Heart right ventricle (tissue), 16 donors: ENCODE measurements around the gene TLCD1. TPM values are rescaled to one million over a fixed set of nuclear protein-coding genes. Genes with fewer than 3 reads are reported as not detected.

Experiments used
- ATAC-seq, 8 donors: fragments of 200-7000 bp; cut with Tn5 transposase; one replicate each; pipeline ENCODE4 v1.9.1; 2020; ENCODE audit warnings: mild to moderate bottlenecking in 8 of 8, moderate library complexity in 8 of 8, moderate number of reproducible peaks in 1 of 8
- DNase-seq, 2 donors: peaks; one replicate each; pipeline ENCODE4 v3.0.0-alpha.2; 2020
- H3K27ac ChIP-seq, 10 donors: fragments of 200-600 bp; sonication (generic) in 2 of 10; one replicate each; pipeline versions ENCODE4 v1.5.0 to v1.8.0; 2020 to 2022; ENCODE audit warnings: mild to moderate bottlenecking in 3 of 10
- H3K27me3 ChIP-seq, 7 donors: fragments of 200-600 bp; one replicate each; pipeline ENCODE4 v1.8.0; 2021 to 2022; ENCODE audit warnings: mild to moderate bottlenecking in 2 of 7
- H3K36me3 ChIP-seq, 9 donors: fragments of 200-600 bp; sonication (generic) in 1 of 9; one replicate each; pipeline versions ENCODE4 v1.5.0 to v1.8.0; 2020 to 2022; ENCODE audit warnings: mild to moderate bottlenecking in 2 of 9
- H3K4me1 ChIP-seq, 9 donors: fragments of 200-600 bp; sonication (generic) in 1 of 9; one replicate each; pipeline versions ENCODE4 v1.5.0 to v1.8.0; 2020 to 2022; ENCODE audit warnings: mild to moderate bottlenecking in 4 of 9
- H3K4me3 ChIP-seq, 10 donors: fragments of 200-600 bp; sonication (generic) in 2 of 10; one replicate each; pipeline versions ENCODE4 v1.5.0 to v1.8.0; 2020 to 2022; ENCODE audit warnings: mild to moderate bottlenecking in 7 of 10, moderate library complexity in 2 of 10
- H3K9me3 ChIP-seq, 11 donors: fragments of 200-600 bp in 10 of 11; sonication (generic) in 2 of 11; one replicate each; pipeline versions ENCODE4 v1.5.0 to v1.8.0; 2013 to 2022; ENCODE audit warnings: mild to moderate bottlenecking in 2 of 11, control low read depth in 1 of 11, moderate library complexity in 1 of 11
- WGBS, 2 donors: extraction: QIAGEN DNeasy Blood & Tissue Kit; methylation state at CpG; one replicate each; pipeline ENCODE4 v1.1.7; 2013; ENCODE audit warnings: inconsistent platforms in 1 of 2; 5-methylcytosine and 5-hydroxymethylcytosine counted together
- intact Hi-C, 10 donors: fragments of 100-400 bp; cut with DNase I; formaldehyde crosslinking; loops; one replicate each; pipeline versions ENCODE4 v1.11.1 to v1.14.2; 2022
- polyA plus RNA-seq, 2 donors: library from polyadenylated mRNA; stranded (reverse); fragments of 200-250 nt; gene quantifications; one replicate each; pipeline ENCODE4 v1.2.3, GENCODE V29; 2013
- total RNA-seq, 10 donors: library from RNA; stranded (reverse); fragmentation: NEBNext Ultra II Directional in 3 of 10; extraction: Animal tissue kit (Norgen Biotek cat#: 25700) in 3 of 10; gene quantifications; one replicate each; pipeline versions ENCODE4 v1.2.1 to v1.2.4, GENCODE V29; 2021 to 2023
- TF ChIP-seq, protein P1 (sequence below), 9 donors: fragments of 200-600 bp; sonication (generic) in 2 of 9; IDR thresholded peaks; one replicate each; pipeline versions ENCODE4 v1.5.0 to v1.8.0; 2021 to 2022; ENCODE audit warnings: antibody characterized with exemption in 9 of 9, mild to moderate bottlenecking in 5 of 9, moderate library complexity in 1 of 9
- donor health status: Arrhythmogenic right ventricular cardiomyopathy.
- donor health status: ischemic (EF 13 %, LVEDD 7.1; RV severe dilation, severe dysfunction).
- donor health status: healthy with polysubstance abuse.
- donor health status: DM: no; HTN: yes; CAD: no.
- donor health status: DM: no; HTN: no; CAD: no.
- donor health status: ischemic (EF 25% LVEDD 6.9; RV normal size, moderate dysfunction).
- donor health status: ischemic (EF 25% LVEDD 5.7; RV mildly dilated, moderate dysfunction).
- donor health status: healthy.
- donor health status: DM: yes; HTN: yes; CAD: no.
- donor health status: Ischemic cardiomyopathy.
- donor health status: ischemic (EF 35%, LVEDD 5.7; RV mildly dilated, moderate dysfunction).
- donor health status: nonischemic (EF 11% LVEDD 7.7; RV severe dilation, severe dysfunction).
- donor health status: DM: yes; HTN: yes; CAD: no.
- donor health status: PGD.
- donor health status: ischemic (EF 29% LVEDD 5.4; RV normal size, mild dysfunction).
- donor health status: nonischemic (EF 23%, LVEDD 6.1; RV moderate dilation, normal function).

TLCD1 gene
- total and polyA plus RNA-seq, 12 donors: 0.36 to 9.3 (median 1.1) TPM

GRCh38 chr17:28675980-28676379, 50.1 kb downstream of the TLCD1 start:
- H3K4me3 ChIP-seq: no peak overlapping the region
- H3K27ac ChIP-seq: no peak overlapping the region
- no peaks in the 10 kb centered on the region for H3K9me3 ChIP-seq
- TF ChIP-seq, protein P1, sequence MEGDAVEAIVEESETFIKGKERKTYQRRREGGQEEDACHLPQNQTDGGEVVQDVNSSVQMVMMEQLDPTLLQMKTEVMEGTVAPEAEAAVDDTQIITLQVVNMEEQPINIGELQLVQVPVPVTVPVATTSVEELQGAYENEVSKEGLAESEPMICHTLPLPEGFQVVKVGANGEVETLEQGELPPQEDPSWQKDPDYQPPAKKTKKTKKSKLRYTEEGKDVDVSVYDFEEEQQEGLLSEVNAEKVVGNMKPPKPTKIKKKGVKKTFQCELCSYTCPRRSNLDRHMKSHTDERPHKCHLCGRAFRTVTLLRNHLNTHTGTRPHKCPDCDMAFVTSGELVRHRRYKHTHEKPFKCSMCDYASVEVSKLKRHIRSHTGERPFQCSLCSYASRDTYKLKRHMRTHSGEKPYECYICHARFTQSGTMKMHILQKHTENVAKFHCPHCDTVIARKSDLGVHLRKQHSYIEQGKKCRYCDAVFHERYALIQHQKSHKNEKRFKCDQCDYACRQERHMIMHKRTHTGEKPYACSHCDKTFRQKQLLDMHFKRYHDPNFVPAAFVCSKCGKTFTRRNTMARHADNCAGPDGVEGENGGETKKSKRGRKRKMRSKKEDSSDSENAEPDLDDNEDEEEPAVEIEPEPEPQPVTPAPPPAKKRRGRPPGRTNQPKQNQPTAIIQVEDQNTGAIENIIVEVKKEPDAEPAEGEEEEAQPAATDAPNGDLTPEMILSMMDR (IDR thresholded peaks at IDR 0.05): peak in 1 of 9 donors; percentile 8
- intact Hi-C loops: no loop called here
- 92 to 93% methylated on average over 7 of the region's 7 CpGs for WGBS, 2 donors
- ATAC-seq (no peak), DNase-seq (no peak)
- H3K27me3 ChIP-seq: no peaks in the 10 kb centered on the region
- peaks cover 20 to 100% (median 94%) of the 10 kb centered on the region in 9 donors for H3K36me3 ChIP-seq
- H3K4me1 ChIP-seq: no peaks in the 10 kb centered on the region

- Histone ChIP-seq H3K4me1 (no peaks in the 10 kb centered on the region), H3K36me3 (peaks cover 20 to 100% (median 92%) of the 10 kb centered on the region in 9 donors), H3K9me3 (no peaks in the 10 kb centered on the region), H3K27ac (no peak overlapping the region), H3K4me3 (no peak overlapping the region), H3K27me3 (no peaks in the 10 kb centered on the region)
- WGBS, 2 donors: 80 to 85% methylated on average over 3 of the region's 3 CpGs
- intact Hi-C loops: no loop called here
- no peak for DNase-seq
- no peak for ATAC-seq
- TF ChIP-seq, protein P1 (IDR thresholded peaks at IDR 0.05): no peak
These were observed 50.5 kb downstream of the TLCD1 start for GRCh38 chr17:28675490-28675889.

Other genes starting within 250 kb of the TLCD1 start
- gene FOXN1, start 219.9 kb downstream of the TLCD1 start, total RNA-seq: not detected
- gene FOXN1, start 219.9 kb downstream of the TLCD1 start, polyA plus RNA-seq: not detected
- 10 to 100 TPM; 10.6 to 23.4 (median 21.0) TPM for gene UNC119, start 173.6 kb downstream of the TLCD1 start, total RNA-seq
- gene UNC119, start 173.6 kb downstream of the TLCD1 start, polyA plus RNA-seq: 10 to 100 TPM; 18.0 to 23.8 TPM
- 10 to 100 TPM; 44.6 to 69.3 (median 49.6) TPM for gene PIGS, start 154.7 kb downstream of the TLCD1 start, total RNA-seq
- 10 to 100 TPM in 1 of 2 donors, 1 to 10 TPM in 1; 9.0 to 44.9 TPM for gene PIGS, start 154.7 kb downstream of the TLCD1 start, polyA plus RNA-seq
- gene ALDOC, start 149.3 kb downstream of the TLCD1 start, total RNA-seq: 100 to 1,000 TPM; 196 to 416 (median 291) TPM
- gene ALDOC, start 149.3 kb downstream of the TLCD1 start, polyA plus RNA-seq: 100 to 1,000 TPM; 122 to 156 TPM
- gene SPAG5, start 127.2 kb downstream of the TLCD1 start, total RNA-seq: 1 to 10 TPM in 7 of 10 donors, under 1 TPM in 3; 0.55 to 6.5 (median 1.2) TPM
- gene SPAG5, start 127.2 kb downstream of the TLCD1 start, polyA plus RNA-seq: 1 to 10 TPM in 1 of 2 donors, under 1 TPM in 1; 0.86 to 1.6 TPM
- 1 to 10 TPM; 2.1 to 6.4 (median 4.1) TPM for gene RSKR, start 112.0 kb downstream of the TLCD1 start, total RNA-seq
- gene RSKR, start 112.0 kb downstream of the TLCD1 start, polyA plus RNA-seq: 1 to 10 TPM; 3.0 to 8.7 TPM
- gene BLTP2, start 81.1 kb downstream of the TLCD1 start, total RNA-seq: 100 to 1,000 TPM in 1 of 10 donors, 10 to 100 TPM in 9; 61.6 to 110 (median 69.0) TPM
- 10 to 100 TPM; 15.6 to 20.4 TPM for gene BLTP2, start 81.1 kb downstream of the TLCD1 start, polyA plus RNA-seq
- 10 to 100 TPM; 26.6 to 38.8 (median 29.9) TPM for gene SDF2, start 64.3 kb downstream of the TLCD1 start, total RNA-seq
- 10 to 100 TPM; 16.8 to 54.7 TPM for gene SDF2, start 64.3 kb downstream of the TLCD1 start, polyA plus RNA-seq
- 10 to 100 TPM; 44.1 to 54.1 (median 50.5) TPM for gene SUPT6H, start 64.0 kb downstream of the TLCD1 start, total RNA-seq
- 10 to 100 TPM; 19.3 to 34.2 TPM for gene SUPT6H, start 64.0 kb downstream of the TLCD1 start, polyA plus RNA-seq
- gene PROCA1, start 14.3 kb downstream of the TLCD1 start, total RNA-seq: 1 to 10 TPM in 9 of 10 donors, under 1 TPM in 1; 0.76 to 2.1 (median 1.3) TPM
- 1 to 10 TPM in 1 of 2 donors, under 1 TPM in 1; 0.74 to 4.9 TPM for gene PROCA1, start 14.3 kb downstream of the TLCD1 start, polyA plus RNA-seq
- 10 to 100 TPM in 7 of 10 donors, 1 to 10 TPM in 3; 7.0 to 25.0 (median 10.4) TPM for gene RAB34, start 8.4 kb downstream of the TLCD1 start, total RNA-seq
- 10 to 100 TPM; 25.2 to 37.3 TPM for gene RAB34, start 8.4 kb downstream of the TLCD1 start, polyA plus RNA-seq
- 100 to 1,000 TPM; 807 to 986 (median 861) TPM for gene RPL23A, start 6.2 kb downstream of the TLCD1 start, total RNA-seq
- gene RPL23A, start 6.2 kb downstream of the TLCD1 start, polyA plus RNA-seq: 1,000 to 10,000 TPM in 1 of 2 donors, 100 to 1,000 TPM in 1; 300 to 1,566 TPM
- gene NEK8, start 2.6 kb upstream of the TLCD1 start, total RNA-seq: 1 to 10 TPM in 4 of 10 donors, under 1 TPM in 6; 0.38 to 2.8 (median 0.82) TPM
- gene NEK8, start 2.6 kb upstream of the TLCD1 start, polyA plus RNA-seq: 1 to 10 TPM; 1.1 to 1.8 TPM
- gene TRAF4, start 17.8 kb upstream of the TLCD1 start, total RNA-seq: 1 to 10 TPM; 1.3 to 6.4 (median 3.8) TPM
- 1 to 10 TPM; 2.8 to 3.8 TPM for gene TRAF4, start 17.8 kb upstream of the TLCD1 start, polyA plus RNA-seq
- gene FAM222B, start 116.6 kb upstream of the TLCD1 start, total RNA-seq: 10 to 100 TPM; 13.2 to 19.4 (median 16.0) TPM
- 10 to 100 TPM in 1 of 2 donors, 1 to 10 TPM in 1; 8.7 to 13.2 TPM for gene FAM222B, start 116.6 kb upstream of the TLCD1 start, polyA plus RNA-seq
- gene ERAL1, start 128.8 kb upstream of the TLCD1 start, total RNA-seq: 10 to 100 TPM; 34.2 to 41.6 (median 39.2) TPM
- 10 to 100 TPM; 32.3 to 48.2 TPM for gene ERAL1, start 128.8 kb upstream of the TLCD1 start, polyA plus RNA-seq
- 100 to 1,000 TPM in 3 of 10 donors, 10 to 100 TPM in 7; 82.8 to 159 (median 90.7) TPM for gene FLOT2, start 171.5 kb upstream of the TLCD1 start, total RNA-seq
- 10 to 100 TPM; 38.3 to 51.6 TPM for gene FLOT2, start 171.5 kb upstream of the TLCD1 start, polyA plus RNA-seq
- 1 to 10 TPM; 1.1 to 5.6 (median 2.2) TPM for gene DHRS13, start 176.8 kb upstream of the TLCD1 start, total RNA-seq
- gene DHRS13, start 176.8 kb upstream of the TLCD1 start, polyA plus RNA-seq: 1 to 10 TPM; 5.4 to 5.5 TPM
- gene PHF12, start 225.3 kb upstream of the TLCD1 start, total RNA-seq: 10 to 100 TPM; 18.4 to 28.0 (median 21.6) TPM
- 10 to 100 TPM in 1 of 2 donors, 1 to 10 TPM in 1; 7.3 to 11.2 TPM for gene PHF12, start 225.3 kb upstream of the TLCD1 start, polyA plus RNA-seq